OCI-LY3 (cell line): ENCODE measurements around the gene CELF1.

ENCODE experiments used
- H2AFZ ChIP-seq: fragments of 200-600, 300-600 bp; shearing (Covaris generic); 2 replicates; pipeline ENCODE4 v1.6.0; 2014; ENCODE audit warnings: antibody characterized with exemption, low read depth, low read length
- H3K27ac ChIP-seq: fragments of 200-600, 300-600 bp; sonication (generic); 2 replicates; pipeline ENCODE4 v1.5.1; 2014; ENCODE audit warnings: mild to moderate bottlenecking, low read length, moderate library complexity, mixed read lengths
- H3K27me3 ChIP-seq: fragments of 200-600, 300-600 bp; sonication (generic); 2 replicates; pipeline ENCODE4 v1.6.1; 2014; ENCODE audit warnings: low read depth, low read length, mixed read lengths
- H3K36me3 ChIP-seq: fragments of 200-600, 300-600 bp; sonication (generic); replicated peaks from 2 replicates; pipeline ENCODE3; 2014; ENCODE audit warnings: low read depth, low read length, mixed read lengths
- H3K4me1 ChIP-seq: fragments of 300-600, 200-600 bp; sonication (generic); 2 replicates; pipeline ENCODE4 v1.6.1; 2014; ENCODE audit warnings: low read length, mixed read lengths
- H3K4me2 ChIP-seq: fragments of 200-600, 300-600 bp; sonication (generic); 2 replicates; pipeline ENCODE4 v1.6.1; 2014; ENCODE audit warnings: low read length, mixed read lengths
- H3K4me3 ChIP-seq: fragments of 300-600, 200-600 bp; sonication (generic); 2 replicates; pipeline ENCODE4 v1.5.1; 2014; ENCODE audit warnings: antibody characterized with exemption, mild to moderate bottlenecking, low read length, moderate library complexity
- H3K79me2 ChIP-seq: fragments of 300-600, 200-600 bp; shearing (Covaris generic); 2 replicates; pipeline ENCODE4 v1.6.1; 2014; ENCODE audit warnings: mild to moderate bottlenecking, low read length, mixed read lengths
- H3K9ac ChIP-seq: fragments of 300-600, 200-600 bp; shearing (Covaris generic); 2 replicates; pipeline ENCODE4 v1.6.0; 2014; ENCODE audit warnings: mild to moderate bottlenecking, low read length, moderate library complexity
- H3K9me3 ChIP-seq: fragments of 200-600, 300-600 bp; shearing (Covaris generic); 2 replicates; pipeline ENCODE4 v1.6.1; 2014; ENCODE audit warnings: low read length, mixed read lengths; ENCODE audit not compliant: insufficient read depth
- H4K20me1 ChIP-seq: fragments of 200-600, 300-600 bp; sonication (generic); 2 replicates; pipeline ENCODE4 v1.6.1; 2016; ENCODE audit warnings: low read length, mixed read lengths; ENCODE audit not compliant: insufficient read depth
- CTCF ChIP-seq: fragments of 200-600, 300-600 bp; sonication (generic); IDR thresholded peaks from 2 replicates; pipeline ENCODE4 v1.5.1; 2014; ENCODE audit warnings: antibody characterized with exemption, low read length, low read depth
- EZH2phosphoT487 ChIP-seq: fragments of 200-600 bp; shearing (Covaris generic); IDR thresholded peaks from 2 replicates; pipeline ENCODE4 v1.6.1; 2018; ENCODE audit warnings: antibody characterized with exemption, mixed run types, low read depth

Gene CELF1

GRCh38 chr11:47443028-47443700 is 109.8 kb downstream of the CELF1 start:
- Histone ChIP-seq H3K27ac (no peak overlapping the region), H3K4me3 (no peak overlapping the region), H3K4me2 (no peak overlapping the region), H4K20me1 (no peaks in the 10 kb centered on the region), H3K9me3 (no peaks in the 10 kb centered on the region), H3K9ac (no peak overlapping the region), H3K79me2 (no peaks in the 10 kb centered on the region), H3K36me3 (no peaks in the 10 kb centered on the region), H2AFZ (no peak overlapping the region), H3K27me3 (no peaks in the 10 kb centered on the region), H3K4me1 (no peaks in the 10 kb centered on the region)
- TF ChIP-seq CTCF (no peak), EZH2phosphoT487 (no peak)

- Histone ChIP-seq H3K27ac (no peak overlapping the region), H3K9me3 (no peaks in the 10 kb centered on the region), H3K9ac (no peak overlapping the region), H3K4me3 (no peak overlapping the region), H3K36me3 (no peaks in the 10 kb centered on the region), H3K27me3 (no peaks in the 10 kb centered on the region), H3K79me2 (no peaks in the 10 kb centered on the region), H4K20me1 (no peaks in the 10 kb centered on the region), H3K4me2 (no peak overlapping the region), H2AFZ (no peak overlapping the region), H3K4me1 (no peaks in the 10 kb centered on the region)
- TF ChIP-seq EZH2phosphoT487 = no peak
Observed at GRCh38 chr11:47442514-47442913, 110.4 kb downstream of the CELF1 start.

GRCh38 chr11:47441421-47441820 is 111.5 kb downstream of the CELF1 start:
- H3K27me3 ChIP-seq = no peaks in the 10 kb centered on the region

GRCh38 chr11:47440054-47440476 is 112.9 kb downstream of the CELF1 start:
- H3K4me3 ChIP-seq = no peak overlapping the region
- H2AFZ ChIP-seq = no peak overlapping the region
- no peak overlapping the region for H3K27ac ChIP-seq
- H3K9ac ChIP-seq = no peak overlapping the region
- H3K9me3 ChIP-seq = no peaks in the 10 kb centered on the region
- no peaks in the 10 kb centered on the region for H3K27me3 ChIP-seq
- no peaks in the 10 kb centered on the region for H4K20me1 ChIP-seq
- no peaks in the 10 kb centered on the region for H3K4me1 ChIP-seq
- TF ChIP-seq EZH2phosphoT487 = no peak
- no peak for TF ChIP-seq CTCF
- H3K36me3 ChIP-seq = no peaks in the 10 kb centered on the region
- H3K79me2 ChIP-seq = no peaks in the 10 kb centered on the region
- no peak overlapping the region for H3K4me2 ChIP-seq

More at GRCh38 chr11:47441421-47441820, 111.5 kb downstream of the CELF1 start:
- Histone ChIP-seq H3K36me3 (no peaks in the 10 kb centered on the region), H3K4me3 (no peak overlapping the region), H2AFZ (no peak overlapping the region), H3K79me2 (no peaks in the 10 kb centered on the region), H3K4me1 (no peaks in the 10 kb centered on the region), H3K9me3 (no peaks in the 10 kb centered on the region), H3K9ac (no peak overlapping the region), H3K4me2 (no peak overlapping the region), H4K20me1 (no peaks in the 10 kb centered on the region), H3K27ac (no peak overlapping the region)
- TF ChIP-seq CTCF = no peak
- no peak for TF ChIP-seq EZH2phosphoT487
